Sigmoid colon (tissue), 4 donors: ENCODE measurements around the gene MGAT3.

Source experiments
- CTCF ChIP-seq, 4 experiments: fragments of 450-650 bp in 3 of 4; fragments of 200-600 bp in 1 of 4; IDR thresholded peaks; one replicate each; pipeline ENCODE4 v1.5.1; 2016 to 2019; ENCODE audit warnings: antibody characterized with exemption in 4 of 4, mild to moderate bottlenecking in 3 of 4, moderate library complexity in 2 of 4
- EP300 ChIP-seq, 4 donors: sonication (generic); formaldehyde crosslinking; IDR thresholded peaks; one replicate each; pipeline ENCODE4 v1.6.1; 2017; ENCODE audit warnings: antibody characterized with exemption in 4 of 4
- POLR2A ChIP-seq, 2 donors: fragments of 450-650 bp; IDR thresholded peaks; one replicate each; pipeline ENCODE4 v1.6.1; 2016; ENCODE audit warnings: antibody characterized with exemption in 2 of 2, mild to moderate bottlenecking in 2 of 2, moderate library complexity in 2 of 2
- POLR2AphosphoS5 ChIP-seq, 4 donors: sonication (generic); formaldehyde crosslinking; IDR thresholded peaks; one replicate each; pipeline ENCODE4 v1.6.1; 2017; ENCODE audit warnings: antibody characterized with exemption in 4 of 4

- TF ChIP-seq POLR2A (IDR thresholded peaks at IDR 0.05) (no peak), CTCF (IDR thresholded peaks at IDR 0.05) (no peak), EP300 (IDR thresholded peaks at IDR 0.05) (no peak), POLR2AphosphoS5 (IDR thresholded peaks at IDR 0.05) (no peak)
Measured at GRCh38 chr22:39439170-39439569, 17.6 kb upstream of the MGAT3 start.
